ENCODE results near the gene BHMT. TPM values are rescaled to one million over a fixed set of nuclear protein-coding genes. Genes with fewer than 3 reads are reported as not detected.

The BHMT gene
- total RNA-seq, 4 donors from 2014 or later = 0.30 to 0.64 TPM; not detected in 2

- WGBS = 72% methylated on average over 7 of the region's 7 CpGs
- Histone ChIP-seq H3K36me3 (no peaks in the 10 kb centered on the region), H3K4me1 (peaks cover 7% of the 10 kb centered on the region), H3K27ac (no peak overlapping the region), H3K27me3 (peaks cover 13% of the 10 kb centered on the region), H3K9me3 (no peaks in the 10 kb centered on the region), H3K4me3 (no peak overlapping the region)
- no peak for DNase-seq (ENCODE audit: low spot score in 2 of 2)
- TF ChIP-seq CTCF (IDR thresholded peaks at IDR 0.05) (no peak), POLR2A (IDR thresholded peaks at IDR 0.05) (no peak), POLR2AphosphoS5 (IDR thresholded peaks at IDR 0.05) (no peak), EP300 (IDR thresholded peaks at IDR 0.05) (no peak)
Observed at GRCh38 chr5:79107020-79107796, 4.4 kb upstream of the BHMT start.

GRCh38 chr5:79108086-79108485, 3.5 kb upstream of the BHMT start:
- H3K9me3 ChIP-seq = no peaks in the 10 kb centered on the region
- H3K27ac ChIP-seq = no peak overlapping the region
- DNase-seq (ENCODE audit: low spot score in 2 of 2) = no peak
- H3K4me3 ChIP-seq = no peak overlapping the region
- no peaks in the 10 kb centered on the region for H3K36me3 ChIP-seq
- TF ChIP-seq POLR2A (IDR thresholded peaks at IDR 0.05) (no peak), POLR2AphosphoS5 (IDR thresholded peaks at IDR 0.05) (no peak), EP300 (IDR thresholded peaks at IDR 0.05) (no peak), CTCF (IDR thresholded peaks at IDR 0.05) (no peak)
- WGBS = 39% methylated on average over 3 of the region's 3 CpGs
- H3K27me3 ChIP-seq = peaks cover 21% of the 10 kb centered on the region
- peaks cover 10% of the 10 kb centered on the region for H3K4me1 ChIP-seq

GRCh38 chr5:79108792-79109191, 2.8 kb upstream of the BHMT start:
- DNase-seq (ENCODE audit: low spot score in 2 of 2) = no peak
- peaks cover 22% of the 10 kb centered on the region for H3K27me3 ChIP-seq
- no peak overlapping the region for H3K27ac ChIP-seq
- no peak overlapping the region for H3K4me3 ChIP-seq
- TF ChIP-seq CTCF (IDR thresholded peaks at IDR 0.05) (no peak), POLR2AphosphoS5 (IDR thresholded peaks at IDR 0.05) (no peak), EP300 (IDR thresholded peaks at IDR 0.05) (no peak), POLR2A (IDR thresholded peaks at IDR 0.05) (no peak)
- no peaks in the 10 kb centered on the region for H3K36me3 ChIP-seq
- peaks cover 10% of the 10 kb centered on the region for H3K4me1 ChIP-seq
- no peaks in the 10 kb centered on the region for H3K9me3 ChIP-seq
- WGBS = 90% methylated on average over 8 of the region's 8 CpGs

- Histone ChIP-seq H3K4me3 (no peak overlapping the region), H3K9me3 (no peaks in the 10 kb centered on the region), H3K4me1 (peaks cover 10% of the 10 kb centered on the region), H3K36me3 (no peaks in the 10 kb centered on the region), H3K27ac (no peak overlapping the region), H3K27me3 (peaks cover 26% of the 10 kb centered on the region)
- TF ChIP-seq POLR2AphosphoS5 (IDR thresholded peaks at IDR 0.05) (no peak), POLR2A (IDR thresholded peaks at IDR 0.05) (no peak), EP300 (IDR thresholded peaks at IDR 0.05) (no peak), CTCF (IDR thresholded peaks at IDR 0.05) (peak in 1 of 2 donors; percentile 14)
- 60% methylated on average over 15 of the region's 15 CpGs for WGBS
- no peak for DNase-seq (ENCODE audit: low spot score in 2 of 2)
Observed at GRCh38 chr5:79109527-79110492, 1.8 kb upstream of the BHMT start.
